ENCODE data around the gene PTPRA.
"Not testable (repeated sequence)": the region's sequence is repeated elsewhere in the genome, so short reads cannot be mapped to it uniquely, and the experiment has no call there.

PTPRA gene

GRCh38 chr20:3003416-3003815 is 130.1 kb downstream of the PTPRA start:
- DNase-seq: no peak

DNA sequence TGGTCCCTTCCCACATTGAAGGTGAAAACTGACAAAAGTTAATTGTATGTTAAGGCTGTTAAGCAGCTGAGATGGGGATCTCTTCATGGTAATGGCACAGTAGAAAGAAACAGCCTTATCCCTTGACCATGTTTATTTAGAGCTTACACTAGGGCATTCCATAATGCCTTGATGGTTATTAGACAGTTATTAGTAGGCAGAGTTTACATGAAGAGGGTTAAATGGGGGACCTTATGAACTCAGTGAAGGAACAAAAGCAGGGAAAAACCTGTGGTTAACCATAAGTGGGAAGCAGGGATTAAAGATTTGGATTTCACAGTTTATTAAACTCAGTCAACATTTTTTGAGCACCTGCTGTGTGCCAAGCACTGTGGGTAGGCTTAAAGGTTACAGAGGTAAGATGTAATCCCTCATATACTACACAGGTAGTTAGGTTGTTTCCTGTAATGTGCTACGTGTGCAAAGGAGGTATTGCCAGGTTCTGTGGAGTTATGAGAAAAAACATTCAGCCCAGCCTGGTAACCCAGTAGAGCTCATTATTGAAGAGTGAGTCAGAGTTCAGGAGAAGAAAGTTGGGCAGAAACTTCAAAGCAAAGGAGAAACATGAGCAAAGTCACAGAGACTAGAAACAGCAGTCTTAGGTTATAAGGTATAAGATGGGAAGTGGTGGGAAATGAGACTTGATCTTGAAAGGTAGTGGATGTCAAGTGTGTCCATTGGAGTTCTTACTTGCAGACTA is 137.9 kb downstream of the PTPRA start:
- no peak for DNase-seq

- DNase-seq: no peak
These were observed 138.5 kb downstream of the PTPRA start for GRCh38 chr20:3011752-3012151.

- no peak for DNase-seq
These were observed 140.5 kb downstream of the PTPRA start for GRCh38 chr20:3013771-3014170.

DNA sequence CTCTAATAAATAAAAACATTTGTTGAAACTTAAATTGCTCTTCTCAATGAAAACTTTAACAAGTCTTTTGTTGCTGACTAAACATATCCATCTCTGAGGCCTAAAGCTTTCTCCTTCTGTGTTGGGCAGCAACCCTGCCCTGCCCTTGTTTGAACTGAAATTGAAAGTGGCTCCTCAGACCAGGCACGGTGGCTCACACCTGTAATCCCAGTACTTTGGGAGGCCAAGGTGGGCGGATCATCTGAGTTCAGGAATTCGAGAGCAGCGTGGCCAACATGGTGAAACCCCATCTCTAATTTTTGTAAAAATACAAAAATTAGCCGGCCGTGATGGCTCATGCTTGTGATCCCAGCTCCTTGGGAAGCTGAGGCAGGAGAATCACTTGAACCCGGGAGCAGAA is 140.9 kb downstream of the PTPRA start:
- no peak for DNase-seq

DNA sequence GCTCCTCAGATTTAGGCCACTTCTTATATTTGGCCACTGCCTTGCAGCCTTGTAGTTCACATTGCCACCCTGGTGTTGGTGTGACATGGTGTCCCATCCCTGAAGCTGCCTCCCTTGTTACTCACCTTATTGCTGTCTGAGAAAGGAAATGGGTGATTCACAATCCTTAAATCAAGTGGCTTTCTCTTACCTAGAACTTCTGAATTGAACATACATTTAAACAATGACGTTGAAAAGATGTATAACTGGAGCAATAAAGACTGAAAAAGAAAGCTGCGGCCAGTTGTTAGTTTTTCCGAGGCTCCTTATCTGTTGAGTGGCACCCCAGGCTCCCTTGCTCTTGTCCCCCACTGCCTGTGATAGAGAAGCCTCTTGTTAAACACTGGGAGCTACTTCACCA is 141.4 kb downstream of the PTPRA start:
- no peak for DNase-seq

GRCh38 chr20:3015302-3015701 is 142.0 kb downstream of the PTPRA start:
- not testable (repeated sequence) for DNase-seq

DNA sequence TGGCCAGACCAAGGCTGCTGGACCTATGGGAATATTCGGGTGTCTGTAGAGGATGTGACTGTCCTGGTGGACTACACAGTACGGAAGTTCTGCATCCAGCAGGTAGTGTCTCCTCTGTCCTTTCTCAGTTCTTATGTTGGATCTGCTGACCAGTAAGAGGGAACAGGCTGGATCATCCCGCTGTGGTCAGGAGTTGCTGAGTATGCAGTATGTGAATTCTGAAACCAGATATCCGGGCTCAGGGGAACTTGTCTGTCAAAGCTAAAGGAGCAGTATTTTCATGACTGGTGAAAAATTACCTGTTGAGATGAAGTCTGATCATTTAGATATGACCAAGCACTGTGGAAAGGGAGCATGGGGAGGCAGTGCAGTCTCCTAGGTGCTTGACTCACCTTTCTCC is 148.0 kb downstream of the PTPRA start:
- no peak for DNase-seq

DNA sequence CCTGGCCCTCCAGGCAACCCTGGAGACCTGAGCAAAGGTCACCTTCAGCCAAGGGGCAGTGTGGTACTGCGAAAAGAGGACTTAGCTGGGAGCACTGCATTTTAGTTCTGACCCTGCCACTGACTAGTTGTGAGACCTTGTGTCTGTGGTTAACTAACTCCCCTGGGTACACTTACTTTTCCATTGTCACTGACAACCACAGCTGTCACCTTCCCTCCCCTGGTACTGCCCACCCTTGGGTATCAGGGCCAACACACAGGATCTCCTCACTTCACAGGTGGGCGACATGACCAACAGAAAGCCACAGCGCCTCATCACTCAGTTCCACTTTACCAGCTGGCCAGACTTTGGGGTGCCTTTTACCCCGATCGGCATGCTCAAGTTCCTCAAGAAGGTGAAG is 148.5 kb downstream of the PTPRA start:
- no peak for DNase-seq

- DNase-seq: not testable (repeated sequence)
These were observed 149.5 kb downstream of the PTPRA start for GRCh38 chr20:3022559-3023490.

DNA sequence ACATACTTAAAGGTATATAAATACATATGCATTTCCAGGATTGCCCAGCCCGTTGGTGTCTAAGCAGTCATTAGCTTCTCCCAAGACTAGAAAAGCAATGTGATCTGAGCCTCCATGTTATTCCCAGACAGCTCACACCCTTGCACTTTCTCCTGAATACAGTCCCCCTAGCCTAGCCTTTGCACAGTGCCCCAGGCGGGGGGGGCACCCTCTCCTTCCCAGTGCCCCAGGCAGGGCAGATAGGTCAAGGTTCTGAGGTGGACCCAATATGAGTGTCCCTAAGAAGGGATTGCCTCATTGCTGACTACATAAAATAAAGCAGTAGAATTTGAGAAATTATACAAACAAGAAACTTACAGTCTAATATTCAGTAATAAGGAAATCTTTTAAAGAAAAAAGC is 154.7 kb downstream of the PTPRA start:
- DNase-seq: no peak

- no peak for DNase-seq
These were observed 158.4 kb downstream of the PTPRA start for GRCh38 chr20:3031524-3032147.

GRCh38 chr20:3032624-3033023 is 159.3 kb downstream of the PTPRA start:
- no peak for DNase-seq

- no peak for DNase-seq
These were observed 164.4 kb downstream of the PTPRA start for GRCh38 chr20:3037654-3038053.

DNA sequence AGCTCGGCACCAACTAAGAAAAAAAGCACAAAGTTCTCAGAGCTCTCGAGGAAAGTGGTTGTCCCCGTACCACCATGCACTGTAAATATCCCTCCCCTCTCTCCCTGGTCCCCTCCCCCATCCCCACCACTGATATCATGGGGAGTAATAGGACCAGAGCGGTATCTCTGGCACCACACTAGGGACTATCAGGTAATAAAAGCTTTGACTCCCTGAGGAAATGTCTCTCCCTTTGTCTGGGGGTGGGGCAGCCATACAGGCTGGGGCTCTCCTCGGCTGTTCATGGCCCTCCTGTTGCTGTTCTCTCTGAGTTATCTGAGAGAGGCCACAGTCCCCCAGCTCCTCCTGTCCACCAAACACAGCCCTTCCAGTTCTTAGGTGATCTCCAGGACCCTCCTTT is 165.2 kb downstream of the PTPRA start:
- DNase-seq: no peak

DNA sequence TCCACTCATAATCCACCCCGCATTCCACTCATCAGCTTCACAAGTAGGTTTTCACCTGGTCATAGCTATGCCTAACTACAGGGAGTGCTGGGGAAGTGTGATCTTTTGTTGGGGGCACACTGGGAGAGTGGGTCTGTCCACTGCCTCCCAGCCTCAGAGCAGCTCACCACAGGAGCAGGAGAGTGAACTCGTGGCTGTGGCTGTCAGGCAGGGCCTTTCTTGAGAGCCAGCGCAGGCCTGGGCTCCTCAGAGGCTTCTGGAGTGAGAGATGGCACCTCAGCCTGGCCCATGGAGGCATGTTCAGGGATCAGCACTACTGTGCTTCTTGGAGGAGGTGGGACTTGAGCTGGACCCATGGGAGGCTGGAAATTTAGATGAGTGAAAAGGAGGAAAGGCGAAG is 166.1 kb downstream of the PTPRA start:
- no peak for DNase-seq

DNA sequence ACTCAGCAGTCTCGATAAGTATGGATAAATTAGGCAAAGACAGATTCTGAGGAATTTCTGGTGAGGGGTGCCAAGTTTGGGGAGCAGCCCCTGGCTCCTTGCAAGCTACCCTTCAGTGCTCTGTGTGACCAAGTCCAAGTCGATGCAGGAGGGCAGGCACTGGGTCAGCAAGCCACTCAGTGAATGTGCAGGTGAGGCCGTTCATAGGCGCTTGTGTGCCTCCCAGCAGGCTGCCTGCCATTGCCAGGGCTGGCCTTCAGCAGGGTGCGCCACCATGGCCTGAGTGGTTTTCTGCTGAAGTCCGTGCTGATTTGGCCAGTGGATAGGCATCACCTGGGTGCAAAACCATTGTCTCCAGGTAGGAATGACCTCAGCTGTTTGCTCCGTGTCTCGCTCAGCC is 166.8 kb downstream of the PTPRA start:
- no peak for DNase-seq

GRCh38 chr20:3041854-3042409 is 168.7 kb downstream of the PTPRA start:
- no peak for DNase-seq

DNA sequence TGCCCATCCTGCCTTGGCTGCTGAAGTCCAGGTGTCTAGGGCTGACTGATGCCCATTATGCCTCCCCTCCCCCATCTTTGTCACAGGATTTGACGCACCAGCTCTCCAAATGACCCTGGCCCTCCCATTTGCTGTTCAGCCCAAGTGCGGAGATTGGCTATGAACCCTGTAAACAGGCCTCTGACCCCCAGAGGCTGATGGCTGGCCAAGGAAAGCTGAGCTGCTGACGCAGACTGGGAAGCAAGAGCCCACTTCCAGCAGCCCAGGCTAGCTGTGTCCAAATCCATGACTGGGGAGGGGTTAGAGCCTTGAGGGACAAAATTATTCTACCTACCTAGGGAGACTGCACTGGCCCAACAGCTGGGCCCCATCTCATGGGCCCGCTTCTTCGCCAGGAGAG is 169.3 kb downstream of the PTPRA start:
- DNase-seq: no peak

DNA sequence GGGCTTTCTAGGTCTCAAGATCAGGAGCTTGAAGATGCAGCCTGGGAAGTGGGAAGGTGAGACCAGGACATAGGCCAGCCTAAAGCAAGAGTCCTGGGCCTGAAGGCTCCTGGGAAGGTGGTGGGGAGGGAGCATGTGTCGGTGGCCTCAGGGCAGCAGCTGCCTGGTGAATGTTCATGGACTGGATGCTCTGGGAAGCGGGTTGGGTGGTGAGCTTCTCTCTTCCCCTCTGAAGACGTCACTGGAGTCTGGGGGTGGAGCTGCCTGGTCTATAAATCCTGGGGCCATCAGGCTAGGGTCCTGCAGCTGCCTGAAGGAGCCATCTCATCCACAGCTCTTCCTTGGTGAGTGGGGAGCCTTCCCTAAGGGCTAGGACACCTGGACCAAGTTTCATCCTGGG is 170.0 kb downstream of the PTPRA start, which contains the start of gene GNRH2:
TSS of gene GNRH2 (plus strand) at position 301 of the 400 bp plus-strand sequence. CDS start 793 bp downstream, outside the sequence.
- no peak for DNase-seq

DNA sequence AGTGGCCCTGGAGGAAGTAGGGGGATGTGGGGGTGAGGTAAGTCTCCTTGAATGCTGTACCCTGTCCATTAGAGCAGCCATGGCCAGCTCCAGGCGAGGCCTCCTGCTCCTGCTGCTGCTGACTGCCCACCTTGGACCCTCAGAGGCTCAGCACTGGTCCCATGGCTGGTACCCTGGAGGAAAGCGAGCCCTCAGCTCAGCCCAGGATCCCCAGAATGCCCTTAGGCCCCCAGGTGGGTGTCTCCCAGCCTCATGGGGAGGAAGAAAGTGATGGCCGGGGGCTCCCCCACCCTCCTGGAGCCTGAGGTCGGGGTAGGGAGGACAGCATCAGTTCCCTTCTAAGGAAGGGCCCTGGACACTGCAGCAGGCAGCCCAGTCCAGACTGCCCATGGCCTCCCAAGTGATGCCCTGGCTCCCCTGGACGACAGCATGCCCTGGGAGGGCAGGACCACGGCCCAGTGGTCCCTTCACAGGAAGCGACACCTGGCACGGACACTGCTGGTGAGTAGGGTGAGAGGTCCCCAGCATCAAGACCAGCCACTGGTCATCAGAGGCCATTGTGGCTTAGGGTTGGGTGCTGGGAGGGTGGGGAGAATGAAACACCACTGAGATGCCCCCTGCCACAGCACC is 171.2 kb downstream of the PTPRA start:
- no peak for DNase-seq

GRCh38 chr20:3045042-3045815 is 171.9 kb downstream of the PTPRA start:
- no peak for DNase-seq
